HepG2 (cell line): ENCODE data around the gene ABHD2. TPM values are rescaled to one million over a fixed set of nuclear protein-coding genes. Genes with fewer than 3 reads are reported as not detected.

Experiments used
- ATAC-seq: fragments of 200-7000 bp; cut with Tn5 transposase; 3 replicates; pipeline ENCODE4 v1.9.1; 2020; ENCODE audit warnings: mild to moderate bottlenecking, moderate library complexity
- BruUV-seq: library from RNA; stranded (reverse); fragments of 400-500 nt; replicated peaks from 2 replicates; lab custom pipeline; 2021; lab: Mats Ljungman, UMichigan
- CTCF ChIA-PET: fragments of 300-600 bp; formaldehyde crosslinking; extraction: SDS; loops from one replicate; lab custom pipeline; 2021; ENCODE audit warnings: low total read pairs, inconsistent platforms, low intra/inter-chr PET ratio; lab: Yijun Ruan, JAX
- POLR2A ChIA-PET: fragments of 350-600 bp; sonication (Branson Sonifier 250); formaldehyde crosslinking; loops from one replicate; lab custom pipeline; 2020; ENCODE audit warnings: antibody characterized with exemption, inconsistent platforms; lab: Yijun Ruan, JAX
- DNase-seq: peaks from one replicate; pipeline ENCODE4 v3.0.0-alpha.2; 2015; ENCODE audit warnings: low spot score
- FAIRE-seq: peaks from 3 replicates; lab custom pipeline; 2011; peaks lifted over from hg19 to GRCh38; lab: Jason Lieb, UNC
- H2AFZ ChIP-seq: one replicate; pipeline ENCODE4 v1.6.1; 2011; ENCODE audit warnings: low read length, inconsistent platforms
- H3K27ac ChIP-seq: fragments of 300-600 bp; 3 replicates; pipeline ENCODE4 v1.8.0; 2011; ENCODE audit warnings: mixed run types, mild to moderate bottlenecking, mixed read lengths, low read length, inconsistent platforms; ENCODE audit not compliant: insufficient read depth; ENCODE audit errors: extremely low read length
- H3K27me3 ChIP-seq, 2 experiments: fragments of 200-600 bp in 1 of 2; 2 replicates in 1 of 2; 3 replicates in 1 of 2; pipeline versions ENCODE4 v1.6.0 to v1.8.0; 2011; ENCODE audit warnings: low read length in 2 of 2, mild to moderate bottlenecking in 2 of 2, moderate library complexity in 2 of 2, inconsistent platforms in 1 of 2; ENCODE audit not compliant: insufficient read depth in 2 of 2, control insufficient read depth in 1 of 2
- H3K36me3 ChIP-seq, 2 experiments: fragments of 200-600 bp in 1 of 2; replicated peaks in 1 of 2; 2 replicates in 1 of 2; 3 replicates in 1 of 2; pipeline versions ENCODE4 v1.5.1 to v1.8.0; 2011; ENCODE audit warnings: low read length in 2 of 2, inconsistent platforms in 1 of 2; ENCODE audit not compliant: insufficient read depth in 2 of 2, control insufficient read depth in 1 of 2
- H3K4me1 ChIP-seq: 2 replicates; pipeline ENCODE4 v1.5.1; 2012; ENCODE audit warnings: low read length, inconsistent platforms; ENCODE audit not compliant: insufficient read depth
- H3K4me2 ChIP-seq: 2 replicates; pipeline ENCODE4 v1.6.0; 2011; ENCODE audit warnings: low read depth, low read length, inconsistent platforms
- H3K4me3 ChIP-seq, 3 experiments: fragments of 200-600 bp in 1 of 3; sonication (generic), shearing (Covaris generic) in 1 of 3; replicated peaks in 1 of 3; 2 replicates each; pipeline ENCODE4 v1.5.1; 2011 to 2016; ENCODE audit warnings: low read length in 3 of 3, inconsistent platforms in 2 of 3, low read depth in 2 of 3, mild to moderate bottlenecking in 2 of 3, control low read depth in 1 of 3, mixed read lengths in 1 of 3; ENCODE audit not compliant: insufficient read depth in 1 of 3
- H3K79me2 ChIP-seq: one replicate; pipeline ENCODE4 v1.6.1; 2011; ENCODE audit warnings: low read length, inconsistent platforms; ENCODE audit not compliant: insufficient read depth
- H3K9ac ChIP-seq: 2 replicates; pipeline ENCODE4 v1.6.0; 2011; ENCODE audit warnings: mild to moderate bottlenecking, low read depth, low read length, inconsistent platforms; ENCODE audit not compliant: insufficient read depth
- H3K9me3 ChIP-seq: 2 replicates; pipeline ENCODE4 v1.5.1; 2012; ENCODE audit warnings: mild to moderate bottlenecking, low read length
- H4K20me1 ChIP-seq: 2 replicates; pipeline ENCODE4 v1.6.0; 2011; ENCODE audit warnings: inconsistent platforms, mild to moderate bottlenecking, low read length, moderate library complexity; ENCODE audit not compliant: insufficient read depth
- AKNA ChIP-seq: sonication (generic); formaldehyde crosslinking; IDR thresholded peaks from 2 replicates; pipeline ENCODE4 v1.4.0; 2020; ENCODE audit warnings: missing genetic modification reagents, borderline replicate concordance
- ATRX ChIP-seq: sonication (generic); formaldehyde crosslinking; IDR thresholded peaks from 2 replicates; pipeline ENCODE4 v1.4.0; 2020; ENCODE audit warnings: missing genetic modification reagents, borderline replicate concordance
- NFE2L2 ChIP-seq: fragments of 150-350 bp; IDR thresholded peaks from 2 replicates; pipeline ENCODE4 v1.6.1; 2014; ENCODE audit warnings: low read length
- NFIC ChIP-seq: IDR thresholded peaks from 2 replicates; pipeline ENCODE4 v1.6.1; 2012; ENCODE audit warnings: mild to moderate bottlenecking, low read length, inconsistent platforms
- RBFOX2 ChIP-seq: fragments of 200-400 bp; formaldehyde crosslinking; IDR thresholded peaks from 2 replicates; pipeline ENCODE4 v1.6.1; 2017; ENCODE audit warnings: low read depth, mild to moderate bottlenecking, low read length
- RFXANK ChIP-seq: IDR thresholded peaks from 2 replicates; pipeline ENCODE4 v1.6.1; 2016
- SP140L ChIP-seq: sonication (generic); formaldehyde crosslinking; IDR thresholded peaks from 2 replicates; pipeline ENCODE4 v1.4.0; 2020; ENCODE audit warnings: missing genetic modification reagents, borderline replicate concordance
- TRIM22 ChIP-seq: fragments of 450-650 bp; IDR thresholded peaks from 2 replicates; pipeline ENCODE4 v1.6.1; 2017
- ZNF562 ChIP-seq: sonication (generic); formaldehyde crosslinking; IDR thresholded peaks from 2 replicates; pipeline ENCODE4 v1.8.0; 2022; ENCODE audit warnings: missing genetic modification reagents, borderline replicate concordance
- ZNF691 ChIP-seq: sonication (generic); formaldehyde crosslinking; IDR thresholded peaks from 2 replicates; pipeline ENCODE4 v1.4.0; 2020; ENCODE audit warnings: missing genetic modification reagents, low read depth, mild to moderate bottlenecking, borderline replicate concordance
- ZNF709 ChIP-seq: sonication (generic); formaldehyde crosslinking; IDR thresholded peaks from 2 replicates; pipeline ENCODE4 v1.5.0; 2020; ENCODE audit warnings: mild to moderate bottlenecking, missing genetic modification reagents
- WGBS: methylation state at CpG from one replicate; pipeline ENCODE4 v1.1.6; 2017; ENCODE audit warnings: low lambda C conversion rate; 5-methylcytosine and 5-hydroxymethylcytosine counted together
- in situ Hi-C: cut with HindIII; loops from 2 replicates; pipeline ENCODE4 v1.10.0; 2017; ENCODE audit warnings: low pct_unique_long_range_greater_than_20kb; ENCODE audit not compliant: extremely low pct_ligation_motif_present
- intact Hi-C: fragments of 100-400 bp; cut with micrococcal nuclease; formaldehyde crosslinking; loops from one replicate; pipeline ENCODE4 v1.10.0; 2022; ENCODE audit not compliant: unreplicated experiment
- polyA plus RNA-seq, 8 experiments: library from polyadenylated mRNA; depleted of rRNA in 3 of 8; stranded (reverse) in 7 of 8; unstranded in 1 of 8; fragments of >200 nt; fragmentation: Illumina TruSeq in 4 of 8; extraction: Trizol in 4 of 8; gene quantifications; 2 replicates each; pipeline versions ENCODE4 v1.2.1 to v1.2.3, GENCODE V29; 2011 to 2016; ENCODE audit warnings: low read depth in 4 of 8, missing spikeins in 1 of 8, mixed read lengths in 1 of 8; ENCODE audit not compliant: insufficient read depth in 1 of 8
- total RNA-seq, 5 experiments: library from RNA; depleted of rRNA; stranded (reverse); fragments of >200 nt; fragmentation: Illumina TruSeq; extraction: Trizol; gene quantifications; 2 replicates each; pipeline ENCODE4 v1.2.3, GENCODE V29; 2016; ENCODE audit warnings: low read depth in 1 of 5

ABHD2 gene
- total and polyA plus RNA-seq, 2 of the 13 experiments (the other 11 are each of a cell fraction or from before 2014, with no cell fraction given): 14.8 to 22.4 TPM

GRCh38 chr15:89146366-89146765, 58.1 kb downstream of the ABHD2 start:
- Histone ChIP-seq H3K4me3 (no peak overlapping the region), H3K36me3 (peaks cover 3 to 16% of the 10 kb centered on the region in 2 experiments; a peak in 4 of 5 replicates), H3K79me2 (no peaks in the 10 kb centered on the region), H3K4me1 (peaks cover 35% of the 10 kb centered on the region), H3K27ac (no peak overlapping the region), H3K9me3 (no peaks in the 10 kb centered on the region), H3K4me2 (no peak overlapping the region), H4K20me1 (no peaks in the 10 kb centered on the region), H2AFZ (no peak overlapping the region), H3K9ac (no peak overlapping the region), H3K27me3 (no peaks in the 10 kb centered on the region)
- ChIA-PET CTCF (no interaction called here), POLR2A (no interaction called here)
- in situ Hi-C loops: no loop called here
- no peak for DNase-seq
- no peak for FAIRE-seq
- WGBS: 95% methylated on average over 5 of the region's 5 CpGs
- no TSS peak for BruUV-seq
- intact Hi-C loops: no loop called here
- ATAC-seq: no peak
- TF ChIP-seq ZNF691 (CRISPR knock-in tag) (no peak), RBFOX2 (no peak), RFXANK (CRISPR knock-in tag) (no peak), TRIM22 (no peak), ATRX (CRISPR knock-in tag) (no peak), SP140L (CRISPR knock-in tag) (no peak), AKNA (no peak), NFE2L2 (no peak), ZNF562 (no peak), NFIC (no peak), ZNF709 (CRISPR knock-in tag) (no peak)
- TF ChIP-seq, all 625 proteins: peak for 0
